CD14-positive monocyte (primary cell): ENCODE data around the gene IVD. TPM values are rescaled to one million over a fixed set of nuclear protein-coding genes. Genes with fewer than 3 reads are reported as not detected.

Experiments
- DNase-seq, 3 donors: peaks; one replicate each; pipeline ENCODE4 v3.0.0-alpha.2; 2011 to 2022
- H2AFZ ChIP-seq: 2 replicates; pipeline ENCODE4 v1.6.0; 2012; ENCODE audit warnings: mild to moderate bottlenecking, low read depth, low read length, inconsistent platforms; ENCODE audit not compliant: insufficient read depth, poor library complexity, severe bottlenecking
- H3K27ac ChIP-seq, 2 donors: 1 replicate in 1 of 2; 2 replicates in 1 of 2; pipeline ENCODE4 v1.5.1; 2012 to 2013; ENCODE audit warnings: low read length in 2 of 2, control low read depth in 1 of 2, inconsistent platforms in 1 of 2, low read depth in 1 of 2, mild to moderate bottlenecking in 1 of 2
- H3K27me3 ChIP-seq, 2 donors: one replicate each; pipeline versions ENCODE4 v1.6.0 to v1.6.1; 2011 to 2013; ENCODE audit warnings: low read length in 2 of 2; ENCODE audit not compliant: control insufficient read depth in 2 of 2, insufficient read depth in 2 of 2
- H3K36me3 ChIP-seq, 2 donors: replicated peaks in 1 of 2; 1 replicate in 1 of 2; 2 replicates in 1 of 2; pipeline versions ENCODE4 v1.5.1 to v1.6.1; 2012 to 2013; ENCODE audit warnings: low read length in 2 of 2, control low read depth in 1 of 2, inconsistent platforms in 1 of 2, mild to moderate bottlenecking in 1 of 2; ENCODE audit not compliant: insufficient read depth in 2 of 2, control insufficient read depth in 1 of 2
- H3K4me1 ChIP-seq, 2 donors: 1 replicate in 1 of 2; 2 replicates in 1 of 2; pipeline versions ENCODE4 v1.5.1 to v1.6.1; 2012 to 2013; ENCODE audit warnings: low read length in 2 of 2, control low read depth in 1 of 2, inconsistent platforms in 1 of 2, mild to moderate bottlenecking in 1 of 2, moderate library complexity in 1 of 2; ENCODE audit not compliant: insufficient read depth in 2 of 2, control insufficient read depth in 1 of 2
- H3K4me2 ChIP-seq: replicated peaks from 2 replicates; pipeline ENCODE3; 2012; ENCODE audit warnings: low read length, moderate library complexity, mild to moderate bottlenecking; ENCODE audit not compliant: poor library complexity, severe bottlenecking; ENCODE audit errors: extremely low read depth
- H3K4me3 ChIP-seq, 3 experiments: fragments of 200-600 bp in 1 of 3; sonication (generic) in 1 of 3; replicated peaks in 1 of 3; 1 replicate in 2 of 3; 2 replicates in 1 of 3; pipeline ENCODE4 v1.5.1; 2011 to 2013; ENCODE audit warnings: low read length in 3 of 3, mild to moderate bottlenecking in 3 of 3, control low read depth in 2 of 3, low read depth in 2 of 3, inconsistent platforms in 1 of 3, moderate library complexity in 1 of 3
- H3K79me2 ChIP-seq: 2 replicates; pipeline ENCODE4 v1.6.0; 2012; ENCODE audit warnings: mild to moderate bottlenecking, control low read depth, inconsistent platforms, low read length, moderate library complexity; ENCODE audit not compliant: insufficient read depth
- H3K9ac ChIP-seq: 2 replicates; pipeline ENCODE4 v1.6.0; 2017; ENCODE audit warnings: low read length, mild to moderate bottlenecking; ENCODE audit not compliant: insufficient read depth, poor library complexity, severe bottlenecking
- H3K9me3 ChIP-seq, 2 donors: replicated peaks in 1 of 2; 1 replicate in 1 of 2; 2 replicates in 1 of 2; pipeline versions ENCODE4 v1.5.1 to v1.6.1; 2012 to 2013; ENCODE audit warnings: low read length in 2 of 2, control low read depth in 1 of 2; ENCODE audit not compliant: control insufficient read depth in 1 of 2, insufficient read depth in 1 of 2
- H4K20me1 ChIP-seq: 2 replicates; pipeline ENCODE4 v1.6.0; 2012; ENCODE audit warnings: mild to moderate bottlenecking, low read length, control low read depth, moderate library complexity; ENCODE audit not compliant: insufficient read depth
- H3K27ac Mint-ChIP-seq, 7 donors: one replicate each; pipeline ENCODE4 v1.8.0; 2020; ENCODE audit warnings: mild to moderate bottlenecking in 7 of 7, mixed read lengths in 7 of 7, moderate library complexity in 6 of 7, inconsistent platforms in 2 of 7
- H3K27me3 Mint-ChIP-seq, 3 donors: one replicate each; pipeline ENCODE4 v1.8.0; 2021 to 2022; ENCODE audit warnings: low read depth in 3 of 3, mild to moderate bottlenecking in 3 of 3, mixed read lengths in 3 of 3, moderate library complexity in 3 of 3, inconsistent platforms in 1 of 3
- H3K36me3 Mint-ChIP-seq, 2 donors: one replicate each; pipeline ENCODE4 v1.8.0; 2020; ENCODE audit warnings: mixed read lengths in 2 of 2, inconsistent platforms in 1 of 2, mild to moderate bottlenecking in 1 of 2
- H3K4me1 Mint-ChIP-seq: one replicate; pipeline ENCODE4 v1.8.0; 2020; ENCODE audit warnings: mild to moderate bottlenecking, mixed read lengths
- H3K4me3 Mint-ChIP-seq, 2 donors: one replicate each; pipeline ENCODE4 v1.8.0; 2020; ENCODE audit warnings: mild to moderate bottlenecking in 2 of 2, mixed read lengths in 2 of 2, moderate library complexity in 1 of 2
- H3K9me3 Mint-ChIP-seq, 7 donors: one replicate each; pipeline ENCODE4 v1.8.0; 2020 to 2022; ENCODE audit warnings: mixed read lengths in 7 of 7, mild to moderate bottlenecking in 6 of 7, moderate library complexity in 6 of 7, inconsistent platforms in 2 of 7
- WGBS: methylation state at CpG from one replicate; pipeline ENCODE4 v1.1.5; 2013; ENCODE audit warnings: missing lambda C conversion rate; ENCODE audit not compliant: insufficient coverage; 5-methylcytosine and 5-hydroxymethylcytosine counted together
- intact Hi-C, 2 donors: fragments of 100-400 bp; cut with micrococcal nuclease; formaldehyde crosslinking; loops; one replicate each; pipeline versions ENCODE4 v1.15.0 to v1.15.1; 2023
- polyA plus RNA-seq, 3 donors: library from polyadenylated mRNA; depleted of rRNA in 1 of 3; unstranded in 2 of 3; stranded (reverse) in 1 of 3; fragments of 300-500 nt in 2 of 3; fragments of >200 nt in 1 of 3; fragmentation: Illumina TruSeq in 2 of 3; gene quantifications; 1 replicate in 2 of 3; 2 replicates in 1 of 3; pipeline ENCODE4 v1.2.3, GENCODE V29; 2012 to 2021
- TF ChIP-seq, protein P1 (sequence below): fragments of 200-600 bp; IDR thresholded peaks from one replicate; pipeline ENCODE4 v1.8.0; 2022; ENCODE audit warnings: antibody characterized with exemption, mild to moderate bottlenecking

IVD gene
- polyA plus RNA-seq, 3 donors, result 28.6 to 46.3 (median 31.3) TPM

DNA sequence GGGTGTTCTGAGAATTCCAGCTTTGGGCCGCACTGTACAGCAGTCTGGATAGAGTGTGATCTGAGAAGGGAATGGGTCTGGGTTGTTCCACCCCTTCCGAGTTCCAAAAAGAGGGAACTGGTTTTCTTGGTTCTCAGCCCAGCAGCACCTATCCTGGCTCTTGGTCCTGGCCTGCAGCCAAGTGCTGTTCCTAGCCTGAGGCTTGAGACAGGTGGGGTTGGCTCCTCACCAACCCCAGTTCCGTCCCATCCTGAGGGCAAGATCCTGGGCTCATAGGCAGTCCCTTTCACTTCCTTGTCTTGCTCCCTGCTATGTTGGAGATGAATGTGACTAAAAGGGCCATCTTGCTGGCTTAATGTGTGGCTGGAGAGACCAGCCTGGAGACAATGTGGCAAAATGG, 15.2 kb downstream of the IVD start:
- no peak overlapping the region for H2AFZ ChIP-seq
- intact Hi-C loops, result loop anchor here (1.0 to 10.0 kb wide), 6 partner anchors 53 to 206 kb away; partner anchors contain the start of gene CCDC9B (in 1 of the 2)
- no peaks in the 10 kb centered on the region for H3K9me3 ChIP-seq
- TF ChIP-seq, protein P1, sequence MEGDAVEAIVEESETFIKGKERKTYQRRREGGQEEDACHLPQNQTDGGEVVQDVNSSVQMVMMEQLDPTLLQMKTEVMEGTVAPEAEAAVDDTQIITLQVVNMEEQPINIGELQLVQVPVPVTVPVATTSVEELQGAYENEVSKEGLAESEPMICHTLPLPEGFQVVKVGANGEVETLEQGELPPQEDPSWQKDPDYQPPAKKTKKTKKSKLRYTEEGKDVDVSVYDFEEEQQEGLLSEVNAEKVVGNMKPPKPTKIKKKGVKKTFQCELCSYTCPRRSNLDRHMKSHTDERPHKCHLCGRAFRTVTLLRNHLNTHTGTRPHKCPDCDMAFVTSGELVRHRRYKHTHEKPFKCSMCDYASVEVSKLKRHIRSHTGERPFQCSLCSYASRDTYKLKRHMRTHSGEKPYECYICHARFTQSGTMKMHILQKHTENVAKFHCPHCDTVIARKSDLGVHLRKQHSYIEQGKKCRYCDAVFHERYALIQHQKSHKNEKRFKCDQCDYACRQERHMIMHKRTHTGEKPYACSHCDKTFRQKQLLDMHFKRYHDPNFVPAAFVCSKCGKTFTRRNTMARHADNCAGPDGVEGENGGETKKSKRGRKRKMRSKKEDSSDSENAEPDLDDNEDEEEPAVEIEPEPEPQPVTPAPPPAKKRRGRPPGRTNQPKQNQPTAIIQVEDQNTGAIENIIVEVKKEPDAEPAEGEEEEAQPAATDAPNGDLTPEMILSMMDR, result no peak
- WGBS, result 64% methylated on average over 2 of the region's 3 CpGs
- no peaks in the 10 kb centered on the region for H3K79me2 ChIP-seq
- H3K9ac ChIP-seq, result no peak overlapping the region
- no peaks in the 10 kb centered on the region for H4K20me1 ChIP-seq
- Mint-ChIP-seq H3K27me3 (peaks cover 2 to 3% (median 2%) of the 10 kb centered on the region in 3 donors), H3K9me3 (peaks cover 0 to 3% (median 0%) of the 10 kb centered on the region in 7 donors), H3K36me3 (peaks cover 20 to 35% of the 10 kb centered on the region in 2 donors), H3K27ac (no peak overlapping the region), H3K4me1 (peaks cover 19% of the 10 kb centered on the region), H3K4me3 (no peak overlapping the region)
- no peak overlapping the region for H3K4me2 ChIP-seq
- H3K27me3 ChIP-seq, result no peaks in the 10 kb centered on the region
- peaks cover 14 to 18% of the 10 kb centered on the region in 2 donors for H3K4me1 ChIP-seq
- DNase-seq, result no peak
- H3K36me3 ChIP-seq, result peaks cover 23 to 28% of the 10 kb centered on the region in 2 donors
- H3K27ac ChIP-seq, result no peak overlapping the region
- no peak overlapping the region for H3K4me3 ChIP-seq

DNA sequence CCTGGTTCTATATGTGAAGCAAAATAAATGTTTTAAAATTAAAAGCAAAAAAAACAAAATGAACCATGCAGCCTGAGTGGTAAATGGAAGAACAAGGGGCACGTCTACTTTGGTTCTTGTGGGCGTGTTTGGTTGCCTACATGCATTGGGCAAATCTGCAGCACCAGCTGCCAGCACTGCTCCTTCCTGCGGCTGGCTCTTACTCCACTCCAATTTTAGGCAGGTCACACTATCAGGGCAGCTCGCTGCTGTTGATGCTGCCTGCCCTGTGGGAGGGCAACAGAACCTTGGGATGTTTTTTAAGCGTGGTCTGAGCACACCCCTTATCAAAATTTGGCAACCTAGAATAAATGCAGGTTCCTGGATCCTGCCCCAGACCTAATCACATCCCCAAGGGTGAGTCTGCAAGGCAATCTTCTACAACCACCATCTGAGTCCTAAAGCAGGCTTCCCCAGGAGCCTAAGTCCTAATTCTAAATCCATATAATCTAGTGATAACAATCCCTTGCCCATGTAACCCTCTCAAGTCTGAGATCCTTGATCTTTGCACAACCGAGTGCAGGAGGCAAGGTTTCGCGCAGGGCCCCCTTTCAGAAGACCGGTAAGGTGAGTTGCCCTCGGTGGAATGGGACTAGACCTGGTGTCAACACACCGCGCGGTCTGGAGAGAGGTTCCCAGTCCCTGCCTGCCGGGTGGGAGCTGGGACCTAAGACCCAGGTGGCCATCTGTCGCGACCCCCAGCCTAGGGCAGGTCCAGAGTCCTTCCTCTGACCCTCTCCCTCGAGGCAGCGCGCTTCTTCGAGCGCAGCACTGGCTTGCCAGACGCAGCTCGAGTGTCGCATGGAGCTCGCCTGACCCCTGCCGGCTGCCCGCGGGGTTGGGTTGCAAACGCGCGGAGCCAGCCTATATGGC, 15.9 kb downstream of the IVD start:
- intact Hi-C loops, result loop anchor here (1.0 to 10.0 kb wide), 7 partner anchors 53 to 207 kb away; partner anchors contain the start of gene CCDC9B (in 1 of the 2)
- peak; percentile 67 to 73 (median 69) for DNase-seq
- Histone ChIP-seq H3K4me1 (peaks cover 14 to 18% of the 10 kb centered on the region in 2 donors), H3K27me3 (no peaks in the 10 kb centered on the region), H3K4me3 (peak overlapping the region in 1 of 3 experiments; percentile 54), H2AFZ (peak overlapping the region; percentile 65), H3K4me2 (peak overlapping the region; percentile 58), H3K9ac (no peak overlapping the region), H3K27ac (no peak overlapping the region), H3K36me3 (peaks cover 16 to 21% of the 10 kb centered on the region in 2 donors), H4K20me1 (no peaks in the 10 kb centered on the region), H3K9me3 (no peaks in the 10 kb centered on the region), H3K79me2 (no peaks in the 10 kb centered on the region)
- H3K4me3 Mint-ChIP-seq, result peak overlapping the region; percentile 60 to 74
- peaks cover 0 to 3% (median 0%) of the 10 kb centered on the region in 7 donors for H3K9me3 Mint-ChIP-seq
- peaks cover 2 to 3% (median 2%) of the 10 kb centered on the region in 3 donors for H3K27me3 Mint-ChIP-seq
- 20% methylated on average over 30 of the region's 31 CpGs for WGBS
- H3K27ac Mint-ChIP-seq, result no peak overlapping the region
- peaks cover 19% of the 10 kb centered on the region for H3K4me1 Mint-ChIP-seq
- H3K36me3 Mint-ChIP-seq, result peaks cover 17 to 28% of the 10 kb centered on the region in 2 donors
- TF ChIP-seq, protein P1, result peak; percentile 98
